ENCODE results near the gene CCDC85C.

CCDC85C gene

GRCh38 chr14:99605299-99605961, 1.4 kb upstream of the CCDC85C start:
- DNase-seq (ENCODE audit: low read depth in 2 of 2): peak; percentile 48 to 54

- no peak for DNase-seq (ENCODE audit: low read depth in 2 of 2)
These were observed 825 bp upstream of the CCDC85C start for GRCh38 chr14:99604766-99605298.

GRCh38 chr14:99604278-99604765, 315 bp upstream of the CCDC85C start:
- DNase-seq (ENCODE audit: low read depth in 2 of 2): peak; percentile 87 to 94

GRCh38 chr14:99602788-99603415, 1.1 kb downstream of the CCDC85C start:
- DNase-seq (ENCODE audit: low read depth in 2 of 2): no peak

GRCh38 chr14:99602054-99602787, 1.8 kb downstream of the CCDC85C start:
- no peak for DNase-seq (ENCODE audit: low read depth in 2 of 2)

GRCh38 chr14:99601361-99601831, 2.6 kb downstream of the CCDC85C start:
- no peak for DNase-seq (ENCODE audit: low read depth in 2 of 2)

GRCh38 chr14:99600232-99600888, 3.6 kb downstream of the CCDC85C start:
- no peak for DNase-seq (ENCODE audit: low read depth in 2 of 2)

GRCh38 chr14:99599393-99599792, 4.6 kb downstream of the CCDC85C start:
- DNase-seq (ENCODE audit: low read depth in 2 of 2): no peak

- DNase-seq (ENCODE audit: low read depth in 2 of 2): no peak
These were observed 5.2 kb downstream of the CCDC85C start for GRCh38 chr14:99598774-99599173.

GRCh38 chr14:99597911-99598600, 6.0 kb downstream of the CCDC85C start:
- DNase-seq (ENCODE audit: low read depth in 2 of 2): no peak

GRCh38 chr14:99596772-99597171, 7.2 kb downstream of the CCDC85C start:
- no peak for DNase-seq (ENCODE audit: low read depth in 2 of 2)

- no peak for DNase-seq (ENCODE audit: low read depth in 2 of 2)
These were observed 7.9 kb downstream of the CCDC85C start for GRCh38 chr14:99596071-99596627.

GRCh38 chr14:99595524-99595923, 8.5 kb downstream of the CCDC85C start:
- no peak for DNase-seq (ENCODE audit: low read depth in 2 of 2)

GRCh38 chr14:99595034-99595433, 9.0 kb downstream of the CCDC85C start:
- peak in 1 of 2 donors; percentile 7 for DNase-seq (ENCODE audit: low read depth in 2 of 2)

GRCh38 chr14:99593971-99594841, 9.8 kb downstream of the CCDC85C start:
- no peak for DNase-seq (ENCODE audit: low read depth in 2 of 2)

- no peak for DNase-seq (ENCODE audit: low read depth in 2 of 2)
These were observed 10.9 kb downstream of the CCDC85C start for GRCh38 chr14:99592933-99593753.

- no peak for DNase-seq (ENCODE audit: low read depth in 2 of 2)
These were observed 11.6 kb downstream of the CCDC85C start for GRCh38 chr14:99592394-99592793.

- DNase-seq (ENCODE audit: low read depth in 2 of 2): no peak
These were observed 13.1 kb downstream of the CCDC85C start for GRCh38 chr14:99590746-99591555.
